PC-3 (cell line): ENCODE results near the gene ATP4A. TPM values are rescaled to one million over a fixed set of nuclear protein-coding genes. Genes with fewer than 3 reads are reported as not detected.

Experiments
- ATAC-seq: fragments of 200-7000 bp; cut with Tn5 transposase; 2 replicates; pipeline ENCODE4 v1.9.1; 2020; ENCODE audit warnings: mild to moderate bottlenecking, moderate library complexity
- BruUV-seq: library from RNA; stranded (reverse); fragments of 400-500 nt; replicated peaks from 2 replicates; lab custom pipeline; 2021; lab: Mats Ljungman, UMichigan
- CTCF ChIA-PET: fragments of 300-600 bp; sonication (Branson Sonifier 250); formaldehyde crosslinking; loops from one replicate; lab custom pipeline; 2022; ENCODE audit warnings: antibody characterized with exemption; lab: Charles Lee
- POLR2A ChIA-PET: fragments of 300-600 bp; sonication (Branson Sonifier 250); formaldehyde crosslinking; loops from one replicate; lab custom pipeline; 2022; ENCODE audit warnings: antibody characterized with exemption; ENCODE audit not compliant: unreplicated experiment; lab: Charles Lee
- DNase-seq: peaks from one replicate; pipeline ENCODE4 v3.0.0-alpha.2; 2015
- H2AFZ ChIP-seq: fragments of 300-600 bp; sonication (generic); 2 replicates; pipeline ENCODE4 v1.6.0; 2016; ENCODE audit warnings: antibody characterized with exemption, low read length
- H3F3A ChIP-seq: fragments of 300-600 bp; sonication (generic); one replicate; pipeline ENCODE4 v1.6.0; 2017; ENCODE audit warnings: antibody characterized with exemption, low read length, control low read depth, mild to moderate bottlenecking; ENCODE audit not compliant: unreplicated experiment
- H3K27ac ChIP-seq: fragments of 300-600 bp; sonication (generic); 2 replicates; pipeline ENCODE4 v1.5.1; 2016; ENCODE audit warnings: mild to moderate bottlenecking, low read length
- H3K27me3 ChIP-seq: fragments of 300-600 bp; sonication (generic); 2 replicates; pipeline ENCODE4 v1.6.1; 2016; ENCODE audit warnings: low read length, mixed read lengths
- H3K36me3 ChIP-seq: fragments of 300-600 bp; sonication (generic); 2 replicates; pipeline ENCODE4 v1.6.1; 2016; ENCODE audit warnings: low read depth, mixed run types, low read length, mixed read lengths
- H3K4me1 ChIP-seq: fragments of 300-600 bp; sonication (generic); 2 replicates; pipeline ENCODE4 v1.5.1; 2016; ENCODE audit warnings: low read length; ENCODE audit not compliant: insufficient read depth
- H3K4me2 ChIP-seq: fragments of 300-600 bp; sonication (generic); 2 replicates; pipeline ENCODE4 v1.6.0; 2016; ENCODE audit warnings: low read length
- H3K4me3 ChIP-seq: fragments of 300-600 bp; sonication (generic); 2 replicates; pipeline ENCODE4 v1.5.1; 2016; ENCODE audit warnings: mild to moderate bottlenecking, low read length, mixed read lengths
- H3K79me2 ChIP-seq: fragments of 300-600 bp; sonication (generic); 2 replicates; pipeline ENCODE4 v1.6.1; 2017; ENCODE audit warnings: low read length, mixed read lengths
- H3K9ac ChIP-seq: fragments of 300-600 bp; sonication (generic); 2 replicates; pipeline ENCODE4 v1.6.0; 2016; ENCODE audit warnings: mild to moderate bottlenecking, low read length
- H3K9me2 ChIP-seq: fragments of 300-600 bp; sonication (generic); replicated peaks from 2 replicates; pipeline ENCODE4 v1.6.1; 2016; ENCODE audit warnings: mixed run types, low read length, mixed read lengths
- H3K9me3 ChIP-seq: fragments of 300-600 bp; sonication (generic); 2 replicates; pipeline ENCODE4 v1.6.1; 2016; ENCODE audit warnings: low read length, mixed read lengths
- H4K20me1 ChIP-seq: fragments of 300-600 bp; sonication (generic); 2 replicates; pipeline ENCODE4 v1.6.1; 2016; ENCODE audit warnings: low read length, mixed read lengths
- EZH2 ChIP-seq: fragments of 300-600 bp; sonication (generic); IDR thresholded peaks from one replicate; pipeline ENCODE4 v1.6.1; 2017; ENCODE audit warnings: antibody characterized with exemption, mild to moderate bottlenecking, low read length; ENCODE audit not compliant: unreplicated experiment
- EZH2phosphoT487 ChIP-seq: fragments of 300-600 bp; sonication (generic); IDR thresholded peaks from 2 replicates; pipeline ENCODE4 v1.6.1; 2018; ENCODE audit warnings: mild to moderate bottlenecking, antibody characterized with exemption, low read length, borderline replicate concordance
- intact Hi-C: fragments of 100-400 bp; cut with micrococcal nuclease; formaldehyde crosslinking; loops from 2 replicates; pipeline ENCODE4 v1.9.0; 2023
- total RNA-seq: library from RNA; depleted of rRNA; stranded (reverse); fragments of >200 nt; gene quantifications from 2 replicates; pipeline ENCODE4 v1.2.3, GENCODE V29; 2014
- TF ChIP-seq, protein P1 (sequence below): fragments of 300-600 bp; sonication (generic); conservative IDR thresholded peaks from 2 replicates; pipeline ENCODE4 v1.5.1; 2017; ENCODE audit warnings: antibody characterized with exemption, low read depth, mild to moderate bottlenecking, low read length

The ATP4A gene
- total RNA-seq, 1 experiment from 2014 or later: not detected

DNA sequence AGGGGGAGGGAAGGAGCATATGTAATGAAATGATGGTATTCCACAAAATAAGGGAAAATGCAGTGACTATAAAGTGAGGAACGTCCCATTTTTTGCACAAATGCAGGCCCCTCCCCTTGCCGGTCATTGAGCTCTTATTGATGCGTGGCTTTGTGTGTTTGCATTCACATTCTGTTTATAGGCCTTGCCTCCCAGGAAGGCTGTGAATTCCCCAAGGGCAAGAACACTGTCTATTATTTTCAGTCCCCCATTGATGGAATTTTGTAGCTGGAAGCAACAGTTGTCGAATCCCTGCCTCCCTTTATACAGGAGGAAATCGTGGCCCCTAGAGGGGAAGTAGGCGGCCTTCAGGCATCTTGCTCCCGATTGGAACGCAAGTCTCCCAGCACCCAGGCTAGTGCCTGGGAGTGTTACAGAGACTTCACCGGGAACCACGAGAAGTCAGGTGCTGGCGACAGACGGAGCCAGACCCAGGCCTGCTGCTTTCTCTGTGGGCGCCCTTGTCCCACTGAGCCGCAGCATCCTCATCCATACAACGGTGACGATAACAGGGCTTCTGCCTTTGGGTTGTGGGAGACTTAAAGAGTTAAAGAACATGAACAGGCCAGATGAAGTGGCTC, 42.2 kb downstream of the ATP4A start:
- Histone ChIP-seq H3F3A (no peaks in the 10 kb centered on the region), H3K27me3 (no peaks in the 10 kb centered on the region), H2AFZ (no peak overlapping the region), H3K27ac (no peak overlapping the region), H3K4me1 (peaks cover 19% of the 10 kb centered on the region), H3K4me3 (no peak overlapping the region), H3K9me3 (no peaks in the 10 kb centered on the region), H3K36me3 (no peaks in the 10 kb centered on the region), H3K4me2 (no peak overlapping the region), H3K79me2 (no peaks in the 10 kb centered on the region), H3K9me2 (no peaks in the 10 kb centered on the region), H4K20me1 (no peaks in the 10 kb centered on the region), H3K9ac (no peak overlapping the region)
- CTCF ChIA-PET: no interaction called here
- POLR2A ChIA-PET: no interaction called here
- intact Hi-C loops: no loop called here
- no TSS peak for BruUV-seq
- ATAC-seq: no peak
- no peak for DNase-seq
- TF ChIP-seq EZH2phosphoT487 (no peak), EZH2 (no peak)
- TF ChIP-seq, protein P1, sequence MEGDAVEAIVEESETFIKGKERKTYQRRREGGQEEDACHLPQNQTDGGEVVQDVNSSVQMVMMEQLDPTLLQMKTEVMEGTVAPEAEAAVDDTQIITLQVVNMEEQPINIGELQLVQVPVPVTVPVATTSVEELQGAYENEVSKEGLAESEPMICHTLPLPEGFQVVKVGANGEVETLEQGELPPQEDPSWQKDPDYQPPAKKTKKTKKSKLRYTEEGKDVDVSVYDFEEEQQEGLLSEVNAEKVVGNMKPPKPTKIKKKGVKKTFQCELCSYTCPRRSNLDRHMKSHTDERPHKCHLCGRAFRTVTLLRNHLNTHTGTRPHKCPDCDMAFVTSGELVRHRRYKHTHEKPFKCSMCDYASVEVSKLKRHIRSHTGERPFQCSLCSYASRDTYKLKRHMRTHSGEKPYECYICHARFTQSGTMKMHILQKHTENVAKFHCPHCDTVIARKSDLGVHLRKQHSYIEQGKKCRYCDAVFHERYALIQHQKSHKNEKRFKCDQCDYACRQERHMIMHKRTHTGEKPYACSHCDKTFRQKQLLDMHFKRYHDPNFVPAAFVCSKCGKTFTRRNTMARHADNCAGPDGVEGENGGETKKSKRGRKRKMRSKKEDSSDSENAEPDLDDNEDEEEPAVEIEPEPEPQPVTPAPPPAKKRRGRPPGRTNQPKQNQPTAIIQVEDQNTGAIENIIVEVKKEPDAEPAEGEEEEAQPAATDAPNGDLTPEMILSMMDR: no peak

DNA sequence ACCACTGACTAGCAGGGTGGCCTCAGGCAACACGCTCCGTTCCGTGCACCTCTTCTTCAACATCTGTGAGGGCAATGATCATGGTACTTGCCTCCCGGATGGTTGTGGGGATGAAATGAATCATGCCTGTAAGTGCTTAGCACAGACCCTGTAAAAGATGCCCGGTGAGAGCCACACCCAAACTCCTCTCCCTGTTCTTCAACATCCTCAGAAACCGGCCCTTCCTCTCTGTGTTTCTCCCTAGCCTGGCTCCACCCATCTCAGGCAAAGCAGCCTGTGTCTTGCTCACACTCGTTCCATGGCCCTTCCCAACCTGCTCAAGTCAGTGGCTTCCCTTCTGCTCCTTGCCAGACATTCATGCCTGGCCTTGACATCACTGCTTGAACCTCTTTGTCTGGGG, 44.2 kb downstream of the ATP4A start:
- peak overlapping the region; percentile 38 for H3K27ac ChIP-seq
- ChIA-PET POLR2A (no interaction called here), CTCF (no interaction called here)
- no peaks in the 10 kb centered on the region for H3K9me2 ChIP-seq
- H3K4me3 ChIP-seq: no peak overlapping the region
- H3K4me1 ChIP-seq: peaks cover 19% of the 10 kb centered on the region
- TF ChIP-seq EZH2phosphoT487 (no peak), EZH2 (no peak)
- TF ChIP-seq, protein P1: no peak
- ATAC-seq: peak; percentile 94
- DNase-seq: peak; percentile 85
- no TSS peak for BruUV-seq
- peak overlapping the region; percentile 66 for H2AFZ ChIP-seq
- H3K9ac ChIP-seq: no peak overlapping the region
- H3K9me3 ChIP-seq: no peaks in the 10 kb centered on the region
- H3F3A ChIP-seq: no peaks in the 10 kb centered on the region
- H3K79me2 ChIP-seq: no peaks in the 10 kb centered on the region
- peak overlapping the region; percentile 36 for H3K4me2 ChIP-seq
- no peaks in the 10 kb centered on the region for H4K20me1 ChIP-seq
- intact Hi-C loops: loop anchor here (2.0 to 5.0 kb wide), 2 partner anchors 26 to 73 kb away; partner anchors contain the start of gene TMEM147
- no peaks in the 10 kb centered on the region for H3K36me3 ChIP-seq
- H3K27me3 ChIP-seq: no peaks in the 10 kb centered on the region

DNA sequence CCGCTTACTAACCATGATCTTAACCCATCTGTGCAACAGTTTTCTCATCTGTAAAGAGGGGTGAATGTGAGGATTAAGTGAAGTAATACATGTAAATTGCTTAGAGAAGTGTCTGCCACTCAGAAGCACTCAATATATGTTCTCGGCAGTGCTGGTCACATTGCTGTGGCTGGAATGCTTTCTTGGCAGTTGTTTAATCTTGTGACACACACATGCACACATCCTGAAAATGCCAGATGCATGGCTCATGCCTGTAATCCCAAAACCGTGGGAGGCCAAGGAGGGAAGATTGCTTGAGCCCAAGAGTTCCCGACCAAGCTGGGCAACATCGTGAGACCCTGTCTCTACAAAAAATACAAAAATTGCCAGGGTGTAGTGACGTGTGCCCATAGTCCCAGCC, 45.1 kb downstream of the ATP4A start:
- H3K9me2 ChIP-seq: no peaks in the 10 kb centered on the region
- peaks cover 19% of the 10 kb centered on the region for H3K4me1 ChIP-seq
- no peak overlapping the region for H3K4me3 ChIP-seq
- H3K9me3 ChIP-seq: no peaks in the 10 kb centered on the region
- no peaks in the 10 kb centered on the region for H4K20me1 ChIP-seq
- ChIA-PET CTCF (no interaction called here), POLR2A (no interaction called here)
- ATAC-seq: peak; percentile 78
- peak; percentile 84 for DNase-seq
- no peaks in the 10 kb centered on the region for H3K36me3 ChIP-seq
- intact Hi-C loops: loop anchor here (2.0 to 5.0 kb wide), 2 partner anchors 26 to 74 kb away; partner anchors contain the start of gene TMEM147
- peak overlapping the region; percentile 38 for H3K27ac ChIP-seq
- BruUV-seq: no TSS peak
- no peak overlapping the region for H3K9ac ChIP-seq
- H2AFZ ChIP-seq: 0 out of 2 replicates have a peak overlapping the region, but pooled peaks have one; percentile 17
- H3F3A ChIP-seq: no peaks in the 10 kb centered on the region
- peak overlapping the region; percentile 33; the same call in 1 of the 2 replicates for H3K4me2 ChIP-seq
- no peaks in the 10 kb centered on the region for H3K79me2 ChIP-seq
- TF ChIP-seq EZH2: no peak
- TF ChIP-seq, protein P1: no peak
- no peak for TF ChIP-seq EZH2phosphoT487
- no peaks in the 10 kb centered on the region for H3K27me3 ChIP-seq
